ENCODE data around the gene ADGRV1.

DNA sequence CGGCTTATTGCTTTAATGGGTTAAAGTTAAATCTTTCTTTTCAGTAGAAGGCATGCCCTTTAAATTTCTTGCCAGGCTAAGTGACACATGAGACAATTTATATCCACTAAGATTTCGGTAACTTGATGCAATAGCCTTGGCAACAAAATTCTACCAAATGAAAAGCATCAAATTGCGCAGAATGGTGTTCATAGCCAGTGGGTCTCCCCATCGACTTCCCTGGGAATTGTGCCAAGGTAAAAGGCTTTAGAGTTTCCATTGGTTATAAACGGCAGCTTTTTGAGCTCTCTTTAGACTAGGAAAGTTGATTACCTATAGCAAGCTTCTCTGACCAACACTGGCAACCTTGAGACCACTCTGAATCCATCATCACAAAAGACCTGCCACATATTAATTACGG lies 466.1 kb downstream of the ADGRV1 start:
- TF ChIP-seq, protein P1, sequence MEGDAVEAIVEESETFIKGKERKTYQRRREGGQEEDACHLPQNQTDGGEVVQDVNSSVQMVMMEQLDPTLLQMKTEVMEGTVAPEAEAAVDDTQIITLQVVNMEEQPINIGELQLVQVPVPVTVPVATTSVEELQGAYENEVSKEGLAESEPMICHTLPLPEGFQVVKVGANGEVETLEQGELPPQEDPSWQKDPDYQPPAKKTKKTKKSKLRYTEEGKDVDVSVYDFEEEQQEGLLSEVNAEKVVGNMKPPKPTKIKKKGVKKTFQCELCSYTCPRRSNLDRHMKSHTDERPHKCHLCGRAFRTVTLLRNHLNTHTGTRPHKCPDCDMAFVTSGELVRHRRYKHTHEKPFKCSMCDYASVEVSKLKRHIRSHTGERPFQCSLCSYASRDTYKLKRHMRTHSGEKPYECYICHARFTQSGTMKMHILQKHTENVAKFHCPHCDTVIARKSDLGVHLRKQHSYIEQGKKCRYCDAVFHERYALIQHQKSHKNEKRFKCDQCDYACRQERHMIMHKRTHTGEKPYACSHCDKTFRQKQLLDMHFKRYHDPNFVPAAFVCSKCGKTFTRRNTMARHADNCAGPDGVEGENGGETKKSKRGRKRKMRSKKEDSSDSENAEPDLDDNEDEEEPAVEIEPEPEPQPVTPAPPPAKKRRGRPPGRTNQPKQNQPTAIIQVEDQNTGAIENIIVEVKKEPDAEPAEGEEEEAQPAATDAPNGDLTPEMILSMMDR (IDR thresholded peaks at IDR 0.05; ENCODE audit: insufficient read depth, low read length), result no peak
- no peak for TF ChIP-seq SPI1 (IDR thresholded peaks at IDR 0.05; ENCODE audit: borderline replicate concordance, low read depth)

Measured in HL-60 (cell line).